SH-SY5Y (cell line): ENCODE measurements around the gene SLC1A5.

Experiments
- GATA2 ChIP-seq: IDR thresholded peaks from 2 replicates; pipeline ENCODE4 v1.6.1; 2011; ENCODE audit warnings: mild to moderate bottlenecking, low read depth, low read length
- GATA3 ChIP-seq: IDR thresholded peaks from 2 replicates; pipeline ENCODE4 v1.6.1; 2011; ENCODE audit warnings: low read depth, mild to moderate bottlenecking, low read length, moderate library complexity

- no peak for TF ChIP-seq GATA3
- no peak for TF ChIP-seq GATA2
Measured at GRCh38 chr19:46744005-46744691, 44.2 kb downstream of the SLC1A5 start.
